SKM-1 treated with dmso at 0.1 percent for 144 hours (cell line): ENCODE measurements around the gene SMAD3.
"Not testable (repeated sequence)": the region's sequence is repeated elsewhere in the genome, so short reads cannot be mapped to it uniquely, and the experiment has no call there.

ENCODE experiments used
- DNase-seq: peaks from one replicate; lab custom pipeline; 2025; ENCODE audit not compliant: unreplicated experiment; lab: John Stamatoyannopoulos, UW

The SMAD3 gene

DNA sequence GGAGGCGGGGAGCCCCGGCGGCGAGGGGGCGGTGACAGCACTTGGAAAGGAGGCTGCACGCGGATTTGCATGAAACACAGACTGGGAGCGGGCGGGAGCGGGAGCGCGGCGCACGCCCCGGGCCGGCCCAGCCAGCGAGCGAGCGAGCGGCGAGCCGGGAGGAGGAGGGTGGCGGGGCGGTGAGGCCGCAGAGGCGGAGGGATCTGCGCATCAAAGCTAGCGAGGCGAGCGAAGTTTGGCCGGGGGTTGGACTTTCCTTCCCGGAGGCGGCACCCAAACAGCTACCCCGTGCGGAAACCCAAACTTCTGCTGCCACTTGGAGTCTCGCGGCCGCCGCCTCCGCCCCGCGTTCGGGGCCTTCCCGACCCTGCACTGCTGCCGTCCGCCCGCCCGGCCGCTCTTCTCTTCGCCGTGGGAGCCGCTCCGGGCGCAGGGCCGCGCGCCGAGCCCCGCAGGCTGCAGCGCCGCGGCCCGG, at the start of gene SMAD3:
SMAD3 (plus strand) TSS at position 72 of the 475 bp plus-strand sequence. CDS start 553 bp downstream, outside the sequence.
- DNase-seq = peak; percentile 88

DNA sequence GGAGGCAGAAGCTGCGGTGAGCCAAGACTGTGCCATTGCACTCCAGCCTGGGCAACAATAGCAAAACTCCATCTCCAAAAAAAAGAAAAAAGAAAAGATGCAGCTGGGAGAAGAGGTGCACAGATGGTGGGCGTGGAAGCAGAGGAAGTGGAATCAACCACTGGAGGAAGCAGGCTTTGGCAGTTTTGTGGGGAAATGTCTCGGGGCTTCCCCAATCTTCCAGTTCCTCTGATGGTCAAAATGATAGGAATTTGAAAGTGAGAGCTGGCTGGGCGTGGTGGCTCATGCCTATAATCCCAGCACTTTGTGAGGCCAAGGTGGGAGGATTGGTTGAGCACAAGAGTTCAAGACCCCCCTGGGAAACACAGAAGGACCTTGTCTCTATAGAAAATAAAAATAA, 48.1 kb upstream of the SMAD3 start:
- DNase-seq = peak; percentile 49

DNA sequence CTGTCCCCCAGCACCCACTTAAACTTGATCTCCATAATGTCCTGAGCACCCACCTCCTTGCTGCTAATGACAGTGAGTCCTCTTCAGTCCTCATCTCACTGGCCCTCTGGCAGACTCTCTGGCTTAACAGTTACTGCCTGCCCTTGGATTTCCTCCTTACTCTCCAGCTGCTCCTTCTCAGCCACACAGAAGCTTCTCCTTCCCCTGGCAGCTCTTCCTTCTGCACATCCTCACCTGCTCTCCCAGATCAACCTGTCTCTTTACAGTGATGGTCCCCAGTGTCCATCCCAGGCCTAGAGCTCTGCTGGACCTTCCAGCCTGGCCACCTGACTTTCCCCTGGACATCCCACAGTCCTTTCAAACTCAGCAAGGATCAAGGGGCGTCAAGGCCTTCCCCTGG, 47.4 kb upstream of the SMAD3 start:
- no peak for DNase-seq

DNA sequence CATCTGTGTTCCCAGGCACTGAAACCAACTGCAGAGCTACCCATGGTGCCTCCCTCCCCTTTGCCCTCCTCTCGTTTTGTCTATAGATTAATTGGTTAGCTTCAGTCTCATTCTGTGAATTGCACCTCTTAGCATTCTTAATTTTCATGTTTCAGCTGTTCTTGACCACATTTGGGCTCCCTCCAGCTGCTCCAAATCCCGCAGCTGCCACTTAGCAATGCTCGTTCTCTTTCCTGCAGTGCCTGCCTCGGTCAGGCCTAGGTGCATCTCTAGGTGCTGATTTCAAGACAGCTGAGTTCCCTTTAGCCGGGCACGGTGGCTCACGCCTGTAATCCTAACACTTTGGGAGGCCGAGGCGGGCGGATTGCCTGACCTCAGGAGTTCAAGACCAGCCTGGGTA, 47.0 kb upstream of the SMAD3 start:
- no peak for DNase-seq

DNA sequence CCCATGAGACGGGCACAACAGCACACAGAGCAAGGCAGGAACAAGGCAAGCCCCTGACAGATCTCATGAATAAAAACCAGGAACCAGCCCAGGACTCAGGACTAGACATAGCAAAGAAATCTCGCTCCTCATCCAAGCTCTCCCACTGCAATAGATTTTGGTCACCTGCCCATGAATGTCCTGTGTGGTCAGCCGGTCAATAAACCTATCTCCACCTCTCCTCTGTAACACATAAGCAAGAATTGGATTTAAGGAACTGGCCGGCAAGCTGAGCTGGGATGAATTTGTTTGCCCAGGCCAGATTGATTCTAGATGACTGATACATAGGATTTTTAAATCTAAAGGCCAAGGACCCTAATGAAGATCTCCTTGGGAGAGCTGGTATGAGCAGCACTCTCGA, 46.3 kb upstream of the SMAD3 start:
- DNase-seq = no peak

DNA sequence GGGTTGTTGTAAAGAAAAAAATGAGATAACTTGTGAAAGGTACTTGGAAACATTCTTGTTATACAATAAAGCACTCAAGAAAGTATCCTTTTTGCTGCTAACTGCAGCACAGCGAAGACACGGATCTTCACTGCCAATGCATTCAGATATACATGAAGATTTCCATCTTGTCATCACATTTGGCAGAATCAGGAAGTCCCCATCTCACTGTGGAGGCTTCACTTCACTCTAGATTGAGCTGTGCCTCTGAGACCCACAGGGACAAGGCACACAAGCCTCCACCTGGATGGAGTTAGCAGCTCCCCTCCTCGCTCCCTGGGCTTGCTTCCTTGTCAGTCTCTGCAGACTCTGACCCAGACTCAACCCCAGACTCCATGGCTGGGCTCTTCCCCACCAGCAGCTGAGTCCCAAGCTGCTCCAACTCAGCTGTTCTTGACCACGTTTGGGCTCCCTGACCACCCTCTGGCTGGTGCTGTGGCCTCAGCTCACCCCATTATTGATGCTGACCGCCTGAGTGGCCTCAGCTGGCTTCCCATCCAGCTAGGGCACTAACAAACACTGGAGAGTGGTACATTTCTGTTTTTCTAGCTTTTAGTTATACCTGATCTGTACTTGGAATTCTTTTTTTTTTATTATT, 45.4 kb upstream of the SMAD3 start:
- no peak for DNase-seq

DNA sequence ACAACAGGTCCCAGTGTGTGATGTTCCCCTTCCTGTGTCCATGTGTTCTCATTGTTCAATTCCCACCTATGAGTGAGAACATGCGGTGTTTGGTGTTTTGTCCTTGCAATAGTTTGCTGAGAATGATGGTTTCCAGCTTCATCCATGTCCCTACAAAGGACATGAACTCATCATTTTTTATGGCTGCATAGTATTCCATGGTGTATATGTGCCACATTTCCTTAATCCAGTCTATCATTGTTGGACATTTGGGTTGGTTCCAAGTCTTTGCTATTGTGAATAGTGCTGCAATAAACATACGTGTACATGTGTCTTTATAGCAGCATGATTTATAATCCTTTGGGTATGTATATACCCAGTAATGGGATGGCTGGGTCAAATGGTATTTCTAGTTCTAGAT, 44.7 kb upstream of the SMAD3 start:
- DNase-seq = not testable (repeated sequence)

DNA sequence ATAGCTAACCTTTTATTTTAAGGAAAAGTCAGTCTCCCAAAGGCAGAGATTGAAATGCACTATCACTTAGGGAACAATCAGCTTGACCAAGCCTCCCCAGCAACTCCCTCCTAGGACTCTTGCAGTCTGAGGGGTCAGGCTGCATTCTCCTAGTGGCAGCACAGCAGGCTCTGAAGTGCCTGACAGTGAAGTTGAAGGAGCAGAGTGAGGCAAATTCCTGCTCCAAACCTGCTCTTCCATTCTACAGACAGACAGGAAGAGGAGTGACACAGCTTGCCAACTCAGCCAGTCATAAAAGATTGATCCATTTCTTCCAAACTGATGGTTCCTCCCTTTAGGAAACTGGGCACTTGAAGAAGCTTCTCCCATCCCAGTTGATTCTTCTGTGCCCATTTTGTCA, 43.9 kb upstream of the SMAD3 start:
- DNase-seq = no peak

DNA sequence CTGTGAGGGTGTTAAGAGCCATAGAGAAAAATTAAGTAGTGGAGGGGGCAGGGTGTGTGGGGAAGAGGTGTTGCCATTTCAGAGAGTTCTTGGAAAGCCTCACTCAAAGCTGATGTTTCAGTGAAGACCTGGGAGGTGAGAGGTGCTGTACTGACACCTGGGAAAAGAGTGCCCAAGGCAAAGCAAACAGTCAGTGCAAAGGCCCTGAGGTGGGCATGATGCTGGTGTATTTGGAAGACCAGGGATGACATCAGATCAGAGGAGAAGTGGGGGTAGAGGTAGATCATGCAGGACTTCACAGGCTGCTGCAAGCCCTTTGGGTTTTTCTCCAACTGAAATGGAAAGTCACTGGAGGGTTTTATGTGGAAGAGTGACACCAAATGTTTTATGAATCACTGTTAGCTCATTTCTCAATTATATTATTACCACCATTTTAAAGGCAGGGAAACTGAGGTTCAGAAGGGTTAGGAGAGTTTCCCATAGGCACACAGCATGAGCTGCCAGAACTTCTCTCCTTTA, 42.8 kb upstream of the SMAD3 start:
- DNase-seq = no peak

DNA sequence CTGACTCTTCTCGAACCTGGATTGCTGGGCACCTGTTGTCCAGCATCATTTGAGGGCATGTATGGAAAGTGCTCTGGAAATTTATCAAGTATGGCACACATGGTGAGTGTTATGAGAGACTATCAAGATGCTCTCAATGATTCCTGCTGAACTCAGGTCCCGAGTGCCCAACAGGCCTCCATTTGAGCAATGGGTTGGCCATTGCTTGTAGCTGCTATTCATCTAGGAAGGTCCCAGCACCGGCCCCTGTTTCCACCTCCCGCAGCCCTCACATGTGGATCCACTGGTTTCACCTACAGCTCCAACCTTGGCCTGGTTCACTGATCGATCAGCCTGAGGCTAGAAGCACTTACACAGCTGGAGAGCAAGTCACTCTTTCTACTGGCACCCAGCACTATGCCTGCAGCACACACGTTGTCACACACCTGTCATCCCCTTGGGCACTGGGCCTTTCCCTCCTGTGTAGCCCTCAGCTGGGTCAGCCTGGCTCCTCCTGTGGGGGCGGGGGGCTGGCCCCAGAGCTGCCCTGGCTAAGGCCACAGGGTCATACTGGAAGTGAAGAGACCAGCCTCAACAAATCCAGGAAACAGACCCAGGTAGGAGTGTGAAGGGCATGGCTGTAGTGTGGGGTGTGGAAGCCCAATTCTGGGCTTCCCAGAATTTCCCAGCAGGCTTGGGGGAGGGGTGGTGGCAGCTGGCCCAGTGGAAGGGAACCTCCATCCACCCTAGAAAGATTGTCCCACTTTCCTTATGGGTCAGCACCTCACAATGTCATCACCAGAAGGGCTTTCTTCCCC, 41.7 kb upstream of the SMAD3 start:
- no peak for DNase-seq

DNA sequence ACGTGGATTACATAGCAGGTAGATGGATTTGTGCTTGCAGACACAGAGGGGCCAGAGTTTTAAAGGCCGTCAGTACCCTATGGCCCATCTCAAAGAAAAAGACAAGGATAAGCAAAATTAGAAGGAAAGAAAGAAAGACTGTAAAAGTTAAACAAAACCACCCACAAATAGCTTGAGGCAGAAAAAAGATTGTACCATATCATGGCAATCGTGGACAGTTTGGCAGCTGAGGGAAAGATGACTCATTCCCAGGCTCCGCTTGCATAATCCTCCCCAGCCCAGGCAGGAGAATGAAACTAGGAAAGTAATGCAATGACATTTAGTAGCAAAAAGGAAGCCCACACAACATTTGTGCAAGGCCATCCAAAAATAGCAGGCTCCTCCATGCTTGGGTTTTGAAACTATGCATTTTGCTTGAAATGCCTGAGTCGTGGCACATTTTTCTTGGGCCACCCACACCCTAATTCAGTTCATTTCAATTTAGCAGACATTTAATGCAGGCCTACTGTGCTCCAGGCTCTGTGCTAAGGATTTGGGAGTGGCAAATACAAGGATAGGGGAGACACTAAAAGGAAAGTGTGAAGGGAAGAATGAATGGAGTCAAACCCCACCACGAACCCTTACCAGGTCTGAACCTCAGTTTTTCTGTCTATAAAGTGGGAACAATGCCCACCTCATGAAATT, 40.9 kb upstream of the SMAD3 start:
- DNase-seq = peak; percentile 93

DNA sequence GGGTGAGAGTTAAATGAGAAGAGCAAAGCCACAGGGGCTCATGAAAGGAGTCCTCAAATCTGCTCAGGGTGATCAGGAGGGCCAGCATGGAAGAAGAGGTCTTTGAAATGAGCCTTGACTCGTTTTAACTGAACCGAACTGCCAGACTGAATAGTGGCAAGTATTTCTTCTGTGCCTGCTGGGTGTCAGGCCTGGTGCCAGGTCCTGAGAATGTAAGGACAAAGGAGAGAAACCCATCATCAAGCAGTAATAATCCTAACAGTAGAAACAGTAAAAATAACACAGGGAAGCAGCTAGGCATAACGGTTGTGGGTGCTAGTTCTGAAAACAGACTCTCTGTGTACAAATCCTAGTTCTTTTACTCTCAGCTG, 40.4 kb upstream of the SMAD3 start:
- no peak for DNase-seq

DNA sequence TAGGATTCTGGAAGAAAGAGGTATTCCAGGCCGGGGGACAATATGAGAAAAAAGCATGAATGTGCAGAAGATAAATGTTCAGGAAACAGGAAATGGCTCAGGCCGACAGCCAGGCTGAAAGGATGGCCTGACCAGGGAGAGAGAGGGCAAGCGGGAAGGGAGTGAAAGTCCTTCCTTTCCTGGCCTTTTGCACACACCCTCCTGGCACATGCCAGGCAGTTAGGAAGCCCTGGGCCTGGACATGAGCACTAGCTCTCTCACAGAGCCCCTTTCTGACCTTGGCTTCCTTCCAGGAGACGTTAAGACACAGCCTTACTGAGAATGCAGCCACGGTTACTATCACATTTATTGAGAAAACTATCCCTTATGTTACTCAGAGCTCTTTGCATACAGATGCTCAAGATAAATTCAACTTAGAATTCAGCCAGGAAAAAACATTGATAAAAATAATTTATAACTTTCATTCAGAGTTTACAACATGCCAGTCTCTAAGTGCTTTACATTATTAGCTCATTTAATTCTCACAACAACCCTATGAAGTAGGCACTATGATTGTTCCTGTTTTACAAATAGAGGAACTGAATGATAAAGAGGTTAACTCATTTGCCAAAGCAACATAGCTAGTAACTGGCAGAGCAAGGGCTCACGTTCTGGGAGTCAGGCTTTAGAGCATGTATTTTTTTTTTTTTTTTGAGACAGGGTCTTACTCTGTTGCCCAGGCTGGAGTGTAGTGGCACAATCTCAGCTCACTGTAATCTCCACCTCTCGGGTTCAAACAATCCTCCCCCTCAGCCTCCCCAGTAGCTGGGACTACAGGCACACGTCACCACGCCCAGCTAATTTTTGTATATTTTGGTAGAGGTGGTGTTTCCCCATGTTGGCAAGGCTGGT, 39.4 kb upstream of the SMAD3 start:
- peak; percentile 74 for DNase-seq

DNA sequence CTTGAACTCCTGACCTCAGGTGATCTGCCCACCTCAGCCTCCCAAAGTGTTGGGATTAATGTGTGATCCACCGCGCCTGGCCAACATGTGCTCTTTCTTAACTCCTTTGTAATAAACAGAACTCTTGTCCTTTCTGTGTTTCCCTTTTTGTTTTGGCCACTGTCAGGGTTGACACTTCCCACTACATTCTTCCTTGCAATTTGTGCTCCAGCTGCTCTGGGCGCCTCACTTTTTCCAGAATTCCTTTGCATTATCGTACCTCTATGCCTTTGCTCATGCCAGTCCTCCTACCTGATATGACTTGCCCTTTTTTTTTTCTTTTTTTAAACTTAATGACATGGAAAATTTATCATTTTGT, 38.8 kb upstream of the SMAD3 start:
- peak; percentile 46 for DNase-seq

DNA sequence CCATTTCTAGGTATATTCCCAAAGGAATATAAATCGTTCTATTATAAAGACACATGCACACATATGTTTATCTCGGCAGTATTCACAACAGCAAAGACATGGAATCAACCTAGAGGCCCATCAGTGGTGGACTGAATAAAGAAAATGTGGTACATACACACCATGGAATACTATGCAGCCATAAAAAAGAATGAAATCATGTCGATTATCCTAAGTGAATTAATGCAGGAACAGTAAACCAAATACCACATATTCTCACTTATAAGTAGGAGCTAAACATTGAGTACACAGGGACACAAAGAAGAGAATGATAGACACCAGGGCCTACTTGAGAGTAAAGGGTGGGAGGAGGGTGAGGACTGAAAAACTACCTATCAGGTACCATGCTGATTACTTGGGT, 37.0 kb upstream of the SMAD3 start:
- DNase-seq = not testable (repeated sequence)

DNA sequence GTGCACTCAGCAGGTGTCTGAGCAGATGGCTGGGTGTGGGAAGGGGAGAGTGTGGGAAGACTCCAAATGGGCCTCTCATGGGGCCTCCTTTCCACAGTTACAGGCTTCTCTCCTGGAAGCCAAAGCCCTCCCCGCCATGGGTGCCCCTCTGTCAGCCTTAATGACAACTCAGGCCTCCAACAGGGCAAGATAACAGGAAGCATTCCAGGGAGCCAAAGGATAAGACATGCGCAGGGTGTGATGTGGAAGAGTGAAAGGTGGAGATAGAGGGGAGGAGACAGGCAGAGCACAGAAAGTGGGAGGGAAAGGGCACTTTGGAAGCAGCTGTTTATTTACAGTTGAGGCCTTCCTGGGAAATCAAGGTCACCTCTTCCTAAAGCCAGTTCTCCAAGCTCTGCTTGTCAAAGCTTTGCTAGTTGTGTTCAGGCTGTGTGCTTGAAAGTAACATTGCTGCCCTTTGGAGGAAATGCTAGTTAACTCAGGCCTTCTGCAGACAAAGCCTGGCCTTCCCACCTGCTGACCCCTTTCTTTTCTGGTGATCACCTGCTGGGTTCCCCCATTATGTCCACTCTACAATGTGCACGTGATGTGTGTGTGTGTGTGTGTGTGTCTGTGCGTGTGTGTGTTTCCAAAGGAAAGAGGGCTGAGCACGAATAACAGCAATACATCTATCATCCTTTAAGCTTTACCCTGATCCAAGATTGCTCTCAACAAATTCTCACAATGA, 35.2 kb upstream of the SMAD3 start:
- DNase-seq = no peak

DNA sequence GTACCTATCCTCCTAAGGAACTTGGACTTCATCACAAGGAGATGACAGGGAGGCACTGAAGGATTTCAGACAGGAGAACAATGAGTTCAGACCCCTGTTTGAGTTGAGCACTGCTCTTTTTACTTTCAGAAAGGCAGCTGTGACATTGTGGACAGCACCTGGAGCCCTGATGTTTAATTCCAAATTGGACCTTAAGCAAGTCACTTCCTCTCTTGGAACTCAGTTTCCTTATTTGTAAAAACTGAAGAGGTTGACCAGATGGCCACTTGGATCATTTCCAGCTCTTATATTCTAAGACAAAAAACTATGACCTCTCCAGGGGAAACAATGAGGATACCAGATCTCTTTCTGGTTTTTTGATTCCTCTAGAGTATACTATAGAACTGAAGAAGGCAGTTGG, 34.1 kb upstream of the SMAD3 start:
- no peak for DNase-seq

DNA sequence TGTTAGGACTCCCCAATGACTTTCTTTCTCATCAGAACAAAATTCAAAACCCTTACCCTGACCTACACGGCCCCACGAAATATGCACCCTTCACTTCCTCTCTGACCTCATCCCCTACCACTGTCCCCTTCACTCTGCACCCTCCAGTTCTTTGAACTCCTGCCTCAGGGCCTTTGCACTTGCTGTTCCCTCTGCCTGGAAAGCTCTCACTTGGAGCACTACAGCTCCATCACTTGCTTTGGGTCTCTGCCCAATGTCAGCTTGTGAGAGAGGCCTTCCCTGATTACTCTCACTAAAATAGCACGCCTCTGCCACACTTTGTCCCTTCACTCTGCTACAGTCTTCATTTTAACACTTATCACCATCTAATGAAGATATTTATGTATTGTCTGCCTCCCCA, 32.8 kb upstream of the SMAD3 start:
- DNase-seq = no peak

DNA sequence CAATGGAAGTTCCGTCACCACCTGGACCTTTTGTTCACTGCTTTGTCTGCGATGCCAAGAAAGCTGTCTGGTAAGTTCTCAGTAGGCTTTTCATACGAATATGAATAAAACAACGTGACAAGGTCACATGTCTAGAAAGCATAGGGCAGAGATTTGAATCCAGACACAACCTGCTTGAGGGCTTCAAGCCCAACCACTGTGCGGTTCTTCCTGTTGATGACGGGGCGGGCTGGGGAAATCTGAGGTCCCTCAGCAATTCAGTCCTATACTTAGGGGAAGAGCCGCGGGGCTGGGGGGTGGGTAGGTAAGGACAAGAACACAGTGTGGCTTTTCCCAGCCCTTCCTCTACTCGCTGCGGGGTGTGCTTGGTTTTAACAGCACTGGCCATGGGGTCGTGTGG, 32.4 kb upstream of the SMAD3 start:
- DNase-seq = no peak

DNA sequence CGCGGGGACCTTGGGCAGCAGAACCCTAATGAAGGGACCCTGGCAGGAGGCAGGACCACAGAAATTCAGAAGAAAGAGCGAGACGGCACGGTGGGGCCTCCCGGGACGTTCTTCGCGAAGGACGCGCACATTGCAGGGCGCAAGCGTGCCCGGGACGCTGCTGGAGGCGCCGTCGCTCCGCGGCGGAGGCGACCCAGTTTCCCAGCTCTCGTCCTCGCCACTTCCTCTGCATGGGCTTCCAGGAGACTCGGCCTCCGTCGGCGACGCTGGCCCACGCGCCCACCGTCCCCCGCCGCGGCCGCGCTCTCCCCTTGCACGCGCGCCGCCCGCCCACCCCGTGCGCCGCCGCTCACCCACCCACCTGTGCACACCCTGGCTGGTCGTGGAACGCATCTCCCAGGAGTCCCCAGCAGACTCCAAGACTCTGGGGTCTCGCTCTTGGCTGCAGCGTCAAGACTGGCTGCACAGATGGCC, 31.8 kb upstream of the SMAD3 start:
- no peak for DNase-seq
